NCI-H526 treated with DMSO at 0.1 percent for 48 hours (cell line): ENCODE data around the gene DCAF12.
"Not testable (repeated sequence)": the region's sequence is repeated elsewhere in the genome, so short reads cannot be mapped to it uniquely, and the experiment has no call there.

Experiments used
- DNase-seq: peaks from one replicate; lab custom pipeline; 2025; lab: John Stamatoyannopoulos, UW

DCAF12 gene

DNA sequence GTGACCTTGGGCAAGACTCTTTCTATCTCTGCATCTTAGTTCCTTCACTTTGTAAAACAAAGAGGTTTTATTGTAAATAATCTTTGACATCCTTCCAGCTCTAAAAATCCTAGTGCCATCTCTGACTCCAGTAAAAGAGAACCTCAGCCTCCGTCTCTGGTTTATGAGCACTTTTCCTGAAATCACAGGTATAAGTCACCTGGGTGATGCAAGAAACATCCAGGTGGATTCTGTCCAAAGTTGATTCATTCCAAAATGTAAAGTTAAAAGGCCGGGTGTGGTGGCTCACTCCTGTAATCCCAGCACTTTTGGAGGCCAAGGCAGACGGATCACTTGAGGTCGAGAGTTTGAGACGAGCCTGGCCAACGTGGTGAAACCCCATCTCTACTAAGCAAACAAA lies 56.7 kb downstream of the DCAF12 start:
- DNase-seq = no peak

- DNase-seq = no peak
Observed at GRCh38 chr9:34065541-34065940, 61.0 kb downstream of the DCAF12 start.

DNA sequence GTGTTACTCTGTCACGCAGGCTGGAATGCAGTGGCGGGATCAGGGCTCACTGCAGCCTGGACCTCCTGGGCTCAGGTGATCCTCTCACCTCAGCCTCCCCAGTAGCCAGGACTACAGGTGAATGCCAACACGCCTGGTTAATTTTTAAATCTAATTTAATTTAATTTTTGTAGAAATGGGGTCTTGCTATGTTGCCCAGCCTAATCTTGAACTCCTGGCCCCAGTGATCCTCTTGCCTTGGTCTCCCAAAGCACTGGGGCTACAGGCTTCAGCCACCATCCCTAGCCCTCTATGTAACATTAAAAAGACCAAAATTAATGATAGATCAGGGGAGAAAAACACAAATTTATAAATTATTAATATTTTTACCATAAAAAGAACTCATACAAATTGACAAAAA lies 66.5 kb downstream of the DCAF12 start:
- DNase-seq = no peak

DNA sequence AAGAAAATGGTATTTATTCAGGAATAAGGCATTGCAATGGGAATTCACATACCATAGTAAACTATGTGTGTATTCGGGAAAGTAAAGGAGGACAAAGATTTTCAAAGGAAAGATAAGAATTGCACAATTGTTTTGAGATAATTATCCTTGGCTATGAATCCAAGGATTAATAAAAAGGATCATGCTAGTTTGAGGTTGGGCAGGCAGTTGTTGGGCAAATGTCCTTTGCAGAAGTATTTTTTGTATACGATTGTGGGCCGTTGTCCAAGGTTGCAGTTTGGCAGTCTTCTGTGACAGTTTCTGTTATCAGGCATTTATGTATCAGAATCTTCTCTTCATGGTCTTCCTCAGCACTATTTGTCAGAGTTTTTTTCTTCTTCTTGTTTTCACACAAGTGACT lies 67.2 kb downstream of the DCAF12 start:
- no peak for DNase-seq

DNA sequence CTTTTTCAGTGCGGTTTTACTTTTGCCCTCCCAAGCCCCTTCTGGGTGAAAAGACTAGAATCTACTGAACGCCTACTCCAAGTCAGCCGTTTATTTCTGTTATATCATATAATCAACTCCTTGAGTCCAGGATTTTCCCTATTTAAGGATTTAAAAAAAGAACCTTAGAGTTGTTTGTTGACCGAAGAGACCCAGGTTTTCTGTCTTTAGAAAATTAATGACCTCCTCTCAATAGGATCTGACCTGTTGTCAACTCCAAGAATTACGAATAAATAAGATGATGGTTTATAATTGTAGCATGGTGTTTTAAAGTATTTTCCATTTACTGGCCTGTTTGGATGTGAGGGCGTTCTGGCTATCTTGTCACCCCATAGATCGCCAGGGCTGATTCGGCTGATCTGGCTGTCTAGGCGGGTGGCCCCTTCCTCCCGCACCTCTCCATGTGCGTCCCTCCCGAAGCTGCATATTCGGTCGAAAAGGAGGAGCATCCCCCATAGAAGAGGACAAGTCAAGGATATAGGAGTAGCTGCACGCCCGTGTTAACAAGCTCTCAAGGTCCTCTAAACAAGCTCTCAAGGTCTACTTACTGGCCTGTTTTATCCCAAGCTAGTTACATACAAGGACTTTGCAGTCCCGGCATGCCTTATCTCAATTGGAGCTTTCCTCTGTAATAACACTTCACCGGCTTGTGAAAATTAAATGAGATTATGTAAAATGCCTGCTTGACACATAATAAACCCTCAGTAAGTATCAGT lies 76.7 kb downstream of the DCAF12 start:
- DNase-seq = no peak

- peak; percentile 97 for DNase-seq
Observed at GRCh38 chr9:34048727-34049629, 77.5 kb downstream of the DCAF12 start, which contains the start of gene UBAP2. UBAP2 (minus strand) TSS chr9:34048887; CDS start chr9:34017148, 31,739 bp downstream.

DNA sequence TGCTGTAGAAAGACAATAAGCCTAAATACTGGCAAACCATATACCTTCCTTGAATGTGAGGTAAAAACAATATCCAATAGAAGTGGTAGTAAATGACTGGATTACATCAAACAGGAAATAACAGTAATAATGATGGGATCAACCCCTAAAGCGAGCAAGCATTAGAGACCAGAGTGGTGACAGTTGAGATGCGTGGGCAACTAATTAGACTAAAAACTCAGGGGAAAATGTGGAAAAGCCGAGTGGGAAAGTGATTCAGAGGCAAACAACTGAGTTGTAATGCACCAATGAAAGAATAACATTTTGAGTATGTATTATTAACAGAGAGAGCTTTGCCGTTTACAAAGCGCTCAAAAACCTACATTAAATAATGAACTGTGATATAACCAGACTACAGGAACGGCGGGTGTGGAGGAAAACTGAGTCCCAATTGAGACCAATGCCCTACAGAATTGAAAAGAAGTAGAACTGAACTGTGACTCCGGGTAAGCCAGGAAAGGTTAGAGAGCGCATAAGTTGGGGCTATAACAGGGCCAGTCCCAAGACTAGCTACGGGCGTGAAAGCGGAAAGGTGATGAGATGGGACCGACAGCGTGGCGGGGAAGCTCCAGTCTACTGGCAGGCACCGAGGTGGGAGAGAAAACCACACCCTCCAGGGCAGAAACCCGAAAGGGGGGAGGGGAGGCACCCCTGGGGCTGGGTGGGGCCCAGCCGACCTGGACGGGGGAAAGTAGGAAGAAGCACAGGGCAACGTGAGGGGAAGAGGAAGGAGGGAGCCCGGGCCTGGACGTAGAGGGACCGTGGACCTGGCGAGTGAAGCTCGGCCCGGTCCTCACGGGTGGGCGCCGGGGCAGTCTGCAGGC lies 78.4 kb downstream of the DCAF12 start:
- DNase-seq = peak; percentile 62

GRCh38 chr9:34046784-34047379 lies 79.6 kb downstream of the DCAF12 start:
- no peak for DNase-seq

- DNase-seq = no peak
Observed at GRCh38 chr9:34045903-34046302, 80.6 kb downstream of the DCAF12 start.

- DNase-seq = not testable (repeated sequence)
Observed at GRCh38 chr9:34042074-34042473, 84.4 kb downstream of the DCAF12 start.

- not testable (repeated sequence) for DNase-seq
Observed at GRCh38 chr9:34038851-34039250, 87.6 kb downstream of the DCAF12 start.

DNA sequence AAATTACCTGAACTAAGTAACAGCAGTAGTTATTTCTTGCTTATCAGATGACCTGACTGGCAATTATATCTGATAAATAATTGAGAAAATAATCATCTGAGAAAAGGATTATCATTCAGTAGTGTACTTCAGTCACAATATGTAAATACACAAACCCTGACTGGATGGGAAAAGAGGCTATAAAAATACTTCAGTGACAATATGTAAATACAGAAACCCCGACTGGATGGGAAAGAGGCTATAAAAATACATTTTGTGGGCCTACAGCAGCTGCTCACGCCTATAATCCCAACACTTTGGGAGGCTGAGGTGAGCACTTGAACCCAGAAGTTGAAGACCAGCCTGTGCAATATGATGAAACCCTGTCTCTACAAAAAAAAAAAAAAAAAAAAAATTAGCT lies 88.9 kb downstream of the DCAF12 start:
- no peak for DNase-seq

- DNase-seq = no peak
Observed at GRCh38 chr9:34036625-34037024, 89.9 kb downstream of the DCAF12 start.
